GM21825 (cell line): ENCODE measurements around the gene ELOVL5.

ENCODE experiments used
- ATAC-seq: cut with Tn5 transposase; IDR thresholded peaks from one replicate; pipeline ENCODE4 v1.9.1; 2021; ENCODE audit warnings: mild to moderate bottlenecking, moderate library complexity; ENCODE audit not compliant: unreplicated experiment

ELOVL5 gene

GRCh38 chr6:53280207-53280606, 68.5 kb downstream of the ELOVL5 start:
- no peak for ATAC-seq

GRCh38 chr6:53279293-53279692, 69.5 kb downstream of the ELOVL5 start:
- ATAC-seq: no peak

GRCh38 chr6:53273370-53273769, 75.4 kb downstream of the ELOVL5 start:
- ATAC-seq: no peak

GRCh38 chr6:53269827-53270226, 78.9 kb downstream of the ELOVL5 start:
- ATAC-seq: no peak

- ATAC-seq: no peak
These were observed 79.7 kb downstream of the ELOVL5 start for GRCh38 chr6:53268858-53269608.

- no peak for ATAC-seq
These were observed 82.1 kb downstream of the ELOVL5 start for GRCh38 chr6:53266553-53267090.

GRCh38 chr6:53264915-53265607, 83.7 kb downstream of the ELOVL5 start:
- ATAC-seq: no peak

GRCh38 chr6:53264337-53264736, 84.4 kb downstream of the ELOVL5 start:
- no peak for ATAC-seq

- ATAC-seq: no peak
These were observed 84.8 kb downstream of the ELOVL5 start for GRCh38 chr6:53263917-53264316.

GRCh38 chr6:53259860-53260580, 88.7 kb downstream of the ELOVL5 start:
- no peak for ATAC-seq

- no peak for ATAC-seq
These were observed 90.0 kb downstream of the ELOVL5 start for GRCh38 chr6:53258774-53259155.

GRCh38 chr6:53258076-53258773, 90.5 kb downstream of the ELOVL5 start:
- no peak for ATAC-seq

GRCh38 chr6:53257533-53257932, 91.2 kb downstream of the ELOVL5 start:
- no peak for ATAC-seq

GRCh38 chr6:53257001-53257400, 91.7 kb downstream of the ELOVL5 start:
- no peak for ATAC-seq

GRCh38 chr6:53252177-53252692, 96.5 kb downstream of the ELOVL5 start:
- ATAC-seq: no peak

GRCh38 chr6:53251033-53251672, 97.6 kb downstream of the ELOVL5 start:
- ATAC-seq: no peak

- ATAC-seq: no peak
These were observed 98.3 kb downstream of the ELOVL5 start for GRCh38 chr6:53250176-53251032.

- ATAC-seq: no peak
These were observed 101.8 kb downstream of the ELOVL5 start for GRCh38 chr6:53246924-53247323.

GRCh38 chr6:53244958-53245357, 103.8 kb downstream of the ELOVL5 start:
- peak; percentile 84 for ATAC-seq
